ENCODE measurements around the gene STIP1.

The STIP1 gene

GRCh38 chr11:64247729-64248531, 62.0 kb downstream of the STIP1 start:
- peak overlapping the region; percentile 100; the same call in 1 of the 2 replicates for H3K4me2 ChIP-seq
- no peak overlapping the region for H3K27ac ChIP-seq
- H3K79me2 ChIP-seq (ENCODE audit: insufficient read depth, low read depth), result peaks cover 21% of the 10 kb centered on the region
- no peaks in the 10 kb centered on the region for H3K27me3 ChIP-seq (ENCODE audit: insufficient read depth, low read depth)
- no peaks in the 10 kb centered on the region for H4K20me1 ChIP-seq (ENCODE audit: insufficient read depth)
- no peak for TF ChIP-seq CTCF (conservative IDR thresholded peaks at IDR 0.05; ENCODE audit: low read depth, low read length)
- H3K9ac ChIP-seq, result no peak overlapping the region
- H3K4me3 ChIP-seq (IDR thresholded peaks at IDR 0.05; ENCODE audit: insufficient read depth, low read depth, low read length), result no peak overlapping the region
- peaks cover 20% of the 10 kb centered on the region for H3K4me1 ChIP-seq (ENCODE audit: low read depth, poor library complexity, severe bottlenecking)
- peaks cover 4% of the 10 kb centered on the region; the same call in 1 of the 2 replicates for H3K36me3 ChIP-seq (ENCODE audit: insufficient read depth)
- peak overlapping the region; percentile 83 for H2AFZ ChIP-seq (ENCODE audit: low read depth)

GRCh38 chr11:64248578-64248977, 62.6 kb downstream of the STIP1 start:
- H3K27me3 ChIP-seq (ENCODE audit: insufficient read depth, low read depth), result no peaks in the 10 kb centered on the region
- TF ChIP-seq CTCF (conservative IDR thresholded peaks at IDR 0.05; ENCODE audit: low read depth, low read length), result no peak
- H3K36me3 ChIP-seq (ENCODE audit: insufficient read depth), result peaks cover 3% of the 10 kb centered on the region; the same call in 1 of the 2 replicates
- H4K20me1 ChIP-seq (ENCODE audit: insufficient read depth), result no peaks in the 10 kb centered on the region
- no peak overlapping the region for H2AFZ ChIP-seq (ENCODE audit: low read depth)
- H3K4me1 ChIP-seq (ENCODE audit: low read depth, poor library complexity, severe bottlenecking), result peaks cover 17% of the 10 kb centered on the region
- H3K4me3 ChIP-seq (IDR thresholded peaks at IDR 0.05; ENCODE audit: insufficient read depth, low read depth, low read length), result no peak overlapping the region
- H3K4me2 ChIP-seq, result no peak overlapping the region
- H3K9ac ChIP-seq, result no peak overlapping the region
- no peak overlapping the region for H3K27ac ChIP-seq
- H3K79me2 ChIP-seq (ENCODE audit: insufficient read depth, low read depth), result peaks cover 19% of the 10 kb centered on the region

- Histone ChIP-seq H2AFZ (ENCODE audit: low read depth) (no peak overlapping the region), H3K4me1 (ENCODE audit: low read depth, poor library complexity, severe bottlenecking) (peaks cover 17% of the 10 kb centered on the region), H3K27me3 (ENCODE audit: insufficient read depth, low read depth) (no peaks in the 10 kb centered on the region), H3K9ac (no peak overlapping the region), H3K79me2 (ENCODE audit: insufficient read depth, low read depth) (peaks cover 16% of the 10 kb centered on the region), H4K20me1 (ENCODE audit: insufficient read depth) (no peaks in the 10 kb centered on the region), H3K36me3 (ENCODE audit: insufficient read depth) (no peaks in the 10 kb centered on the region), H3K4me3 (IDR thresholded peaks at IDR 0.05; ENCODE audit: insufficient read depth, low read depth, low read length) (no peak overlapping the region), H3K27ac (no peak overlapping the region), H3K4me2 (no peak overlapping the region)
- no peak for TF ChIP-seq CTCF (conservative IDR thresholded peaks at IDR 0.05; ENCODE audit: low read depth, low read length)
These were observed 63.1 kb downstream of the STIP1 start for GRCh38 chr11:64249038-64249437.

- Histone ChIP-seq H4K20me1 (ENCODE audit: insufficient read depth) (no peaks in the 10 kb centered on the region), H3K36me3 (ENCODE audit: insufficient read depth) (no peaks in the 10 kb centered on the region), H3K4me3 (IDR thresholded peaks at IDR 0.05; ENCODE audit: insufficient read depth, low read depth, low read length) (no peak overlapping the region), H2AFZ (ENCODE audit: low read depth) (no peak overlapping the region), H3K4me1 (ENCODE audit: low read depth, poor library complexity, severe bottlenecking) (peaks cover 9% of the 10 kb centered on the region), H3K27me3 (ENCODE audit: insufficient read depth, low read depth) (no peaks in the 10 kb centered on the region), H3K9ac (no peak overlapping the region), H3K4me2 (no peak overlapping the region), H3K79me2 (ENCODE audit: insufficient read depth, low read depth) (peaks cover 15% of the 10 kb centered on the region), H3K27ac (no peak overlapping the region)
- TF ChIP-seq CTCF (conservative IDR thresholded peaks at IDR 0.05; ENCODE audit: low read depth, low read length), result no peak
These were observed 63.8 kb downstream of the STIP1 start for GRCh38 chr11:64249563-64250414.
